Left ventricle myocardium inferior (tissue), 1 donor: ENCODE data around the gene COPS8. TPM values are rescaled to one million over a fixed set of nuclear protein-coding genes. Genes with fewer than 3 reads are reported as not detected.

Source experiments
- DNase-seq: peaks from one replicate; pipeline ENCODE4 v3.0.0-alpha.2; 2020
- H3K27ac ChIP-seq: fragments of 200-600 bp; replicated peaks from 2 replicates; pipeline ENCODE4 v1.8.0; 2021
- H3K27me3 ChIP-seq: fragments of 200-600 bp; 2 replicates; pipeline ENCODE4 v1.8.0; 2021; ENCODE audit warnings: low read depth
- H3K36me3 ChIP-seq: fragments of 200-600 bp; 2 replicates; pipeline ENCODE4 v1.8.0; 2021
- H3K4me1 ChIP-seq: fragments of 200-600 bp; 2 replicates; pipeline ENCODE4 v1.8.0; 2021
- H3K4me3 ChIP-seq: fragments of 200-600 bp; 2 replicates; pipeline ENCODE4 v1.8.0; 2021; ENCODE audit warnings: mild to moderate bottlenecking, moderate library complexity
- H3K9me3 ChIP-seq: fragments of 200-600 bp; replicated peaks from 2 replicates; pipeline ENCODE4 v1.8.0; 2021
- CTCF ChIP-seq: fragments of 200-600 bp; IDR thresholded peaks from 2 replicates; pipeline ENCODE4 v1.8.0; 2021; ENCODE audit warnings: antibody characterized with exemption, mild to moderate bottlenecking, borderline replicate concordance
- intact Hi-C: fragments of 100-400 bp; cut with micrococcal nuclease; formaldehyde crosslinking; loops from one replicate; pipeline ENCODE4 v1.11.0; 2022
- total RNA-seq: library from RNA; stranded (reverse); fragmentation: NEBNext Ultra II Directional; extraction: Animal tissue kit (Norgen Biotek cat#: 25700); gene quantifications from one replicate; pipeline ENCODE4 v1.2.1, GENCODE V29; 2021
- donor health status: DM: no; HTN: yes; CAD: no; lungs with severe emphysema.

The COPS8 gene
- total RNA-seq, 1 donor from 2014 or later: 97.0 TPM

- TF ChIP-seq CTCF: no peak
- H3K36me3 ChIP-seq: peaks cover 5% of the 10 kb centered on the region
- intact Hi-C loops: no loop called here
- no peak overlapping the region for H3K27ac ChIP-seq
- H3K9me3 ChIP-seq: peaks cover 11% of the 10 kb centered on the region
- H3K27me3 ChIP-seq: no peaks in the 10 kb centered on the region
- H3K4me3 ChIP-seq: no peak overlapping the region
- peaks cover 12% of the 10 kb centered on the region for H3K4me1 ChIP-seq
- no peak for DNase-seq
Observed at GRCh38 chr2:237043866-237044265, 41.8 kb upstream of the COPS8 start.

GRCh38 chr2:237044281-237044680 lies 41.4 kb upstream of the COPS8 start:
- Histone ChIP-seq H3K4me1 (peaks cover 12% of the 10 kb centered on the region), H3K27me3 (no peaks in the 10 kb centered on the region), H3K4me3 (no peak overlapping the region), H3K9me3 (peaks cover 15% of the 10 kb centered on the region), H3K36me3 (peaks cover 5% of the 10 kb centered on the region), H3K27ac (no peak overlapping the region)
- DNase-seq: no peak
- TF ChIP-seq CTCF: no peak
- intact Hi-C loops: no loop called here

GRCh38 chr2:237045449-237045848 lies 40.2 kb upstream of the COPS8 start:
- peaks cover 21% of the 10 kb centered on the region for H3K9me3 ChIP-seq
- no peak for DNase-seq
- no peak for TF ChIP-seq CTCF
- peaks cover 12% of the 10 kb centered on the region for H3K4me1 ChIP-seq
- no peaks in the 10 kb centered on the region for H3K27me3 ChIP-seq
- no peak overlapping the region for H3K4me3 ChIP-seq
- H3K27ac ChIP-seq: no peak overlapping the region
- intact Hi-C loops: no loop called here
- peaks cover 5% of the 10 kb centered on the region for H3K36me3 ChIP-seq

- Histone ChIP-seq H3K27me3 (no peaks in the 10 kb centered on the region), H3K36me3 (peaks cover 5% of the 10 kb centered on the region), H3K9me3 (peaks cover 21% of the 10 kb centered on the region), H3K27ac (no peak overlapping the region), H3K4me3 (no peak overlapping the region), H3K4me1 (peaks cover 8% of the 10 kb centered on the region)
- TF ChIP-seq CTCF: no peak
- DNase-seq: no peak
- intact Hi-C loops: no loop called here
Observed at GRCh38 chr2:237048595-237048994, 37.1 kb upstream of the COPS8 start.

- DNase-seq: no peak
- Histone ChIP-seq H3K27ac (no peak overlapping the region), H3K27me3 (no peaks in the 10 kb centered on the region), H3K36me3 (peaks cover 5% of the 10 kb centered on the region), H3K4me1 (no peaks in the 10 kb centered on the region), H3K4me3 (no peak overlapping the region), H3K9me3 (peaks cover 21% of the 10 kb centered on the region)
- intact Hi-C loops: no loop called here
- TF ChIP-seq CTCF: no peak
Observed at GRCh38 chr2:237051861-237052260, 33.8 kb upstream of the COPS8 start.

GRCh38 chr2:237053066-237053465 lies 32.6 kb upstream of the COPS8 start:
- no peak overlapping the region for H3K27ac ChIP-seq
- TF ChIP-seq CTCF: no peak
- intact Hi-C loops: no loop called here

More at GRCh38 chr2:237053066-237053465, 32.6 kb upstream of the COPS8 start:
- DNase-seq: no peak
- Histone ChIP-seq H3K27me3 (no peaks in the 10 kb centered on the region), H3K9me3 (peaks cover 18% of the 10 kb centered on the region), H3K36me3 (peaks cover 4% of the 10 kb centered on the region), H3K4me1 (no peaks in the 10 kb centered on the region), H3K4me3 (no peak overlapping the region)
